Kidney (tissue), 14 donors: Measurements from ENCODE around the gene PLXDC1. TPM values are rescaled to one million over a fixed set of nuclear protein-coding genes. Genes with fewer than 3 reads are reported as not detected.

Source experiments
- DNase-seq, 5 donors: peaks; one replicate each; pipeline ENCODE4 v3.0.0-alpha.2; 2013 to 2020
- FAIRE-seq: peaks from 2 replicates; lab custom pipeline; 2012; peaks lifted over from hg19 to GRCh38; lab: Jason Lieb, UNC
- H3K27ac ChIP-seq, 2 donors: one replicate each; pipeline ENCODE4 v1.7.0; 2013; ENCODE audit warnings: low read depth in 2 of 2, low read length in 2 of 2, inconsistent platforms in 1 of 2
- H3K27me3 ChIP-seq: one replicate; pipeline ENCODE4 v1.7.1; 2013; ENCODE audit warnings: low read length, inconsistent platforms; ENCODE audit not compliant: control insufficient read depth, insufficient read depth
- H3K36me3 ChIP-seq, 3 donors: one replicate each; pipeline versions ENCODE4 v1.7.0 to v1.7.1; 2013; ENCODE audit warnings: low read length in 3 of 3, control low read depth in 1 of 3, inconsistent platforms in 1 of 3; ENCODE audit not compliant: insufficient read depth in 3 of 3, control insufficient read depth in 2 of 3
- H3K4me1 ChIP-seq, 3 donors: one replicate each; pipeline versions ENCODE4 v1.7.0 to v1.7.1; 2013; ENCODE audit warnings: low read length in 3 of 3, inconsistent platforms in 1 of 3, low read depth in 1 of 3; ENCODE audit not compliant: control insufficient read depth in 2 of 3, insufficient read depth in 2 of 3
- H3K4me3 ChIP-seq, 3 donors: one replicate each; pipeline versions ENCODE4 v1.7.0 to v1.8.1; 2013; ENCODE audit warnings: low read length in 3 of 3, control low read depth in 1 of 3, inconsistent platforms in 1 of 3
- H3K9ac ChIP-seq, 3 donors: one replicate each; pipeline versions ENCODE4 v1.7.0 to v1.7.1; 2013; ENCODE audit warnings: low read length in 3 of 3, control low read depth in 1 of 3, inconsistent platforms in 1 of 3
- H3K9me3 ChIP-seq, 3 donors: one replicate each; pipeline versions ENCODE4 v1.7.0 to v1.7.1; 2013; ENCODE audit warnings: low read length in 3 of 3, control low read depth in 1 of 3, inconsistent platforms in 1 of 3; ENCODE audit not compliant: control insufficient read depth in 2 of 3, insufficient read depth in 1 of 3
- CTCF ChIP-seq: IDR thresholded peaks from 3 replicates; pipeline ENCODE4 v1.5.1; 2012; ENCODE audit warnings: mild to moderate bottlenecking, moderate library complexity, borderline replicate concordance; ENCODE audit not compliant: insufficient read depth; ENCODE audit errors: extremely low read depth
- intact Hi-C: fragments of 100-400 bp; cut with DNase I; formaldehyde crosslinking; loops from one replicate; pipeline ENCODE4 v1.11.1; 2022
- polyA plus RNA-seq: library from polyadenylated mRNA; stranded (reverse); fragments of 350-450 nt; fragmentation: Illumina TruSeq; extraction: RNeasy Lipid Tissue Mini Kit (QIAGEN cat#74804); gene quantifications from one replicate; pipeline ENCODE4 v1.2.3, GENCODE V29; 2014; ENCODE audit warnings: low read depth, low replicate concordance; ENCODE audit not compliant: insufficient read depth
- total RNA-seq: library from RNA; stranded (reverse); fragmentation: NEBNext Ultra II Directional; extraction: Animal tissue kit (Norgen Biotek cat#: 25700); gene quantifications from one replicate; pipeline ENCODE4 v1.2.1, GENCODE V29; 2021
- donor health status: control.
- donor health status: control.
- donor health status: control.
- donor health status: control.
- donor health status: control.
- donor health status: DM: yes; HTN: yes; CAD: no.
- donor health status: Normal renal cell carcinoma (clear cell type).

The PLXDC1 gene
- total and polyA plus RNA-seq, 2 donors from 2014 or later: 4.5 to 11.1 TPM

GRCh38 chr17:39126436-39126835, 25.0 kb downstream of the PLXDC1 start:
- intact Hi-C loops: no loop called here
- Histone ChIP-seq H3K9ac (no peak overlapping the region), H3K36me3 (no peaks in the 10 kb centered on the region), H3K4me1 (no peaks in the 10 kb centered on the region), H3K4me3 (no peak overlapping the region), H3K27ac (no peak overlapping the region), H3K27me3 (no peaks in the 10 kb centered on the region), H3K9me3 (no peaks in the 10 kb centered on the region)
- no peak for TF ChIP-seq CTCF
- FAIRE-seq (no peak), DNase-seq (peak in 1 of 5 donors; percentile 47)

- Histone ChIP-seq H3K27ac (no peak overlapping the region), H3K27me3 (no peaks in the 10 kb centered on the region), H3K9me3 (no peaks in the 10 kb centered on the region), H3K36me3 (no peaks in the 10 kb centered on the region), H3K4me3 (no peak overlapping the region), H3K4me1 (no peaks in the 10 kb centered on the region), H3K9ac (no peak overlapping the region)
- no peak for DNase-seq
- no peak for TF ChIP-seq CTCF
- no peak for FAIRE-seq
- intact Hi-C loops: no loop called here
Measured at GRCh38 chr17:39125143-39125875, 26.1 kb downstream of the PLXDC1 start.

- DNase-seq (no peak), FAIRE-seq (no peak)
- H3K27ac ChIP-seq: no peak overlapping the region
- no peak overlapping the region for H3K9ac ChIP-seq
- no peaks in the 10 kb centered on the region for H3K27me3 ChIP-seq
- intact Hi-C loops: no loop called here
- H3K4me1 ChIP-seq: no peaks in the 10 kb centered on the region
- no peaks in the 10 kb centered on the region for H3K9me3 ChIP-seq
- no peak for TF ChIP-seq CTCF
- H3K36me3 ChIP-seq: no peaks in the 10 kb centered on the region
- H3K4me3 ChIP-seq: no peak overlapping the region
Measured at GRCh38 chr17:39123627-39124026, 27.8 kb downstream of the PLXDC1 start.
